Spinal cord (tissue), 10 donors: ENCODE data around the gene MTAP. TPM values are rescaled to one million over a fixed set of nuclear protein-coding genes. Genes with fewer than 3 reads are reported as not detected.

ENCODE experiments used
- DNase-seq, 6 donors: peaks; one replicate each; pipeline versions ENCODE4 v3.0.0 to v3.0.0-alpha.2; 2013 to 2015; ENCODE audit warnings: low spot score in 6 of 6, low read depth in 4 of 6
- H3K27ac ChIP-seq: one replicate; pipeline ENCODE4 v1.5.1; 2013; ENCODE audit warnings: low read depth, low read length, control low read depth
- H3K27me3 ChIP-seq: one replicate; pipeline ENCODE4 v1.6.1; 2013; ENCODE audit warnings: low read length; ENCODE audit not compliant: control insufficient read depth, insufficient read depth
- H3K36me3 ChIP-seq: one replicate; pipeline ENCODE4 v1.6.1; 2013; ENCODE audit warnings: low read length; ENCODE audit not compliant: control insufficient read depth, insufficient read depth
- H3K4me1 ChIP-seq: one replicate; pipeline ENCODE4 v1.6.1; 2013; ENCODE audit warnings: low read length; ENCODE audit not compliant: control insufficient read depth, insufficient read depth
- H3K4me3 ChIP-seq: one replicate; pipeline ENCODE4 v1.5.1; 2013; ENCODE audit warnings: low read depth, low read length, control low read depth
- H3K9me3 ChIP-seq: one replicate; pipeline ENCODE4 v1.6.1; 2013; ENCODE audit warnings: low read length; ENCODE audit not compliant: control insufficient read depth, insufficient read depth
- WGBS: methylation state at CpG from one replicate; pipeline ENCODE4 v1.1.5; 2013; ENCODE audit warnings: missing lambda C conversion rate; ENCODE audit not compliant: insufficient coverage; 5-methylcytosine and 5-hydroxymethylcytosine counted together
- polyA plus RNA-seq, 2 donors: library from polyadenylated mRNA; unstranded; fragments of 120-200 nt; gene quantifications; one replicate each; pipeline ENCODE4 v1.2.1, GENCODE V29; 2013; ENCODE audit not compliant: insufficient read length in 2 of 2
- total RNA-seq, 2 donors: library from RNA; depleted of rRNA in 1 of 2; stranded (reverse); fragments of 120-200 nt in 1 of 2; fragments of >200 nt in 1 of 2; gene quantifications; one replicate each; pipeline versions ENCODE4 v1.2.3 to v1.2.4, GENCODE V29; 2013 to 2014
- donor health status: healthy.

MTAP gene
- total and polyA plus RNA-seq, 4 donors, result 19.8 to 30.0 (median 22.8) TPM

GRCh38 chr9:21862871-21863270, 60.4 kb downstream of the MTAP start:
- no peak for DNase-seq
- Histone ChIP-seq H3K4me3 (no peak overlapping the region), H3K9me3 (no peaks in the 10 kb centered on the region), H3K36me3 (peaks cover 5% of the 10 kb centered on the region), H3K4me1 (no peaks in the 10 kb centered on the region), H3K27me3 (no peaks in the 10 kb centered on the region), H3K27ac (no peak overlapping the region)
- no CpG with 5 or more reads among the region's 1 CpG for WGBS

- Histone ChIP-seq H3K27ac (no peak overlapping the region), H3K9me3 (no peaks in the 10 kb centered on the region), H3K36me3 (peaks cover 5% of the 10 kb centered on the region), H3K4me1 (no peaks in the 10 kb centered on the region), H3K27me3 (no peaks in the 10 kb centered on the region), H3K4me3 (no peak overlapping the region)
- DNase-seq, result no peak
- WGBS, result 93% methylated on average over 4 of the region's 5 CpGs
These were observed 62.1 kb downstream of the MTAP start for GRCh38 chr9:21864505-21864904.

GRCh38 chr9:21866302-21866701, 63.9 kb downstream of the MTAP start:
- H3K27me3 ChIP-seq, result no peaks in the 10 kb centered on the region
- no peak overlapping the region for H3K4me3 ChIP-seq
- peaks cover 5% of the 10 kb centered on the region for H3K36me3 ChIP-seq
- no peak overlapping the region for H3K27ac ChIP-seq
- DNase-seq, result no peak
- H3K9me3 ChIP-seq, result no peaks in the 10 kb centered on the region
- no peaks in the 10 kb centered on the region for H3K4me1 ChIP-seq
- WGBS, result no CpG with 5 or more reads among the region's 1 CpG

- Histone ChIP-seq H3K27me3 (no peaks in the 10 kb centered on the region), H3K27ac (no peak overlapping the region), H3K9me3 (peaks cover 4% of the 10 kb centered on the region), H3K36me3 (no peaks in the 10 kb centered on the region), H3K4me3 (no peak overlapping the region), H3K4me1 (no peaks in the 10 kb centered on the region)
- DNase-seq, result no peak
- no CpG with 5 or more reads among the region's 3 CpGs for WGBS
These were observed 69.0 kb downstream of the MTAP start for GRCh38 chr9:21871256-21871975.

GRCh38 chr9:21872696-21873095, 70.3 kb downstream of the MTAP start:
- DNase-seq, result no peak
- H3K9me3 ChIP-seq, result peaks cover 4% of the 10 kb centered on the region
- no CpG with 5 or more reads among the region's 1 CpG for WGBS
- no peaks in the 10 kb centered on the region for H3K27me3 ChIP-seq
- H3K36me3 ChIP-seq, result no peaks in the 10 kb centered on the region
- no peak overlapping the region for H3K27ac ChIP-seq
- H3K4me3 ChIP-seq, result no peak overlapping the region
- no peaks in the 10 kb centered on the region for H3K4me1 ChIP-seq

- Histone ChIP-seq H3K4me1 (no peaks in the 10 kb centered on the region), H3K36me3 (no peaks in the 10 kb centered on the region), H3K27me3 (no peaks in the 10 kb centered on the region), H3K9me3 (peaks cover 4% of the 10 kb centered on the region), H3K4me3 (no peak overlapping the region), H3K27ac (no peak overlapping the region)
- DNase-seq, result no peak
- WGBS, result no CpG with 5 or more reads among the region's 6 CpGs
These were observed 71.2 kb downstream of the MTAP start for GRCh38 chr9:21873540-21874221.

- no peak for DNase-seq
- Histone ChIP-seq H3K27ac (no peak overlapping the region), H3K9me3 (peaks cover 6% of the 10 kb centered on the region), H3K4me3 (no peak overlapping the region), H3K27me3 (no peaks in the 10 kb centered on the region), H3K36me3 (no peaks in the 10 kb centered on the region), H3K4me1 (no peaks in the 10 kb centered on the region)
- 100% methylated on average over 1 of the region's 4 CpGs for WGBS
These were observed 73.5 kb downstream of the MTAP start for GRCh38 chr9:21875893-21876292.

- H3K27me3 ChIP-seq, result no peaks in the 10 kb centered on the region
- H3K27ac ChIP-seq, result no peak overlapping the region
- H3K4me1 ChIP-seq, result no peaks in the 10 kb centered on the region
- no peak overlapping the region for H3K4me3 ChIP-seq
- peaks cover 5% of the 10 kb centered on the region for H3K9me3 ChIP-seq
- 64% methylated on average over 1 of the region's 3 CpGs for WGBS
- no peaks in the 10 kb centered on the region for H3K36me3 ChIP-seq
- DNase-seq, result no peak
These were observed 81.2 kb downstream of the MTAP start for GRCh38 chr9:21883642-21884041.

GRCh38 chr9:21889673-21890072, 87.2 kb downstream of the MTAP start:
- Histone ChIP-seq H3K27ac (no peak overlapping the region), H3K9me3 (peaks cover 8% of the 10 kb centered on the region), H3K4me1 (no peaks in the 10 kb centered on the region), H3K4me3 (no peak overlapping the region), H3K27me3 (no peaks in the 10 kb centered on the region), H3K36me3 (peaks cover 3% of the 10 kb centered on the region)
- 100% methylated on average over 1 of the region's 1 CpG for WGBS
- DNase-seq, result no peak

GRCh38 chr9:21890696-21891095, 88.3 kb downstream of the MTAP start:
- H3K36me3 ChIP-seq, result peaks cover 3% of the 10 kb centered on the region
- no peak for DNase-seq
- WGBS, result 100% methylated on average over 1 of the region's 5 CpGs
- no peak overlapping the region for H3K27ac ChIP-seq
- H3K4me3 ChIP-seq, result no peak overlapping the region
- no peaks in the 10 kb centered on the region for H3K27me3 ChIP-seq
- H3K4me1 ChIP-seq, result no peaks in the 10 kb centered on the region
- H3K9me3 ChIP-seq, result peaks cover 8% of the 10 kb centered on the region
